ENCODE data around the gene RIMKLB.

DNA sequence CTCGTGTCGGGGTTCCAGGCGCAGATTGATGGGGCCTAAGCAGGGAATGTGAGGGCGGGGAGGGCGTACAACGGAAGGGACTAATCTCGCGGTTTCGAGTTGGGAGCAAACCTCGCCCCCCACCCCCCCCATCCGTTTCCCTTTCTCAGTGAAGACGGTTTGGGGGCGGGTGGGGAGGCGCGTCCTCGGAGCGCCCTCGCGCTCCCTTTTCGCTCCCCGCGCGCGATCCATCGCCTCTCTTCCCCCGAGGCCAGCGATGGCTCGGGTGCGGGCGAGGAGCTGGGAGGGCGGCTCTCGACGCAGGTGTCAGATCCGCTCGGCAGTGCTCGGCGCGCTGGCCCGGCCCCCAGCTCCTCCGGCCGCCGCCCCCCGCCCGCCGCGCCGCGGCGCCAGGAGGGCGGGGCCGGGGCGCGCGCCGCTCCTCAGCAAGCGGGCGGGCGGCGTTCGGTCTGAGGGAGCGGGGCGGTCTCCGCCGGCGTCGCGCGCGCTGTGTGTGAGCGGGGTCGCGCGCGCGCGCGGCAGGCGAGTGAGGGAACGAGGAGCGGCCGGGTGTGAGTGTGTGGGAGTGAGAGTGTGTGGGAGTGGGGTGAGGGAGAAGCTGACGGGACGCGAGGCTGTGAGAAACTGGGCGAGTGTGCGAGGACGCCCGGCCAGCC is at the start of gene RIMKLB:
- TF ChIP-seq, protein P1, sequence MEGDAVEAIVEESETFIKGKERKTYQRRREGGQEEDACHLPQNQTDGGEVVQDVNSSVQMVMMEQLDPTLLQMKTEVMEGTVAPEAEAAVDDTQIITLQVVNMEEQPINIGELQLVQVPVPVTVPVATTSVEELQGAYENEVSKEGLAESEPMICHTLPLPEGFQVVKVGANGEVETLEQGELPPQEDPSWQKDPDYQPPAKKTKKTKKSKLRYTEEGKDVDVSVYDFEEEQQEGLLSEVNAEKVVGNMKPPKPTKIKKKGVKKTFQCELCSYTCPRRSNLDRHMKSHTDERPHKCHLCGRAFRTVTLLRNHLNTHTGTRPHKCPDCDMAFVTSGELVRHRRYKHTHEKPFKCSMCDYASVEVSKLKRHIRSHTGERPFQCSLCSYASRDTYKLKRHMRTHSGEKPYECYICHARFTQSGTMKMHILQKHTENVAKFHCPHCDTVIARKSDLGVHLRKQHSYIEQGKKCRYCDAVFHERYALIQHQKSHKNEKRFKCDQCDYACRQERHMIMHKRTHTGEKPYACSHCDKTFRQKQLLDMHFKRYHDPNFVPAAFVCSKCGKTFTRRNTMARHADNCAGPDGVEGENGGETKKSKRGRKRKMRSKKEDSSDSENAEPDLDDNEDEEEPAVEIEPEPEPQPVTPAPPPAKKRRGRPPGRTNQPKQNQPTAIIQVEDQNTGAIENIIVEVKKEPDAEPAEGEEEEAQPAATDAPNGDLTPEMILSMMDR (conservative IDR thresholded peaks at IDR 0.05 in 1 of 2, IDR thresholded peaks at IDR 0.05 in 1 of 2; ENCODE audit: low read depth in 1 of 2, low read length in 2 of 2), result no peak
- TF ChIP-seq EZH2 (IDR thresholded peaks at IDR 0.05; ENCODE audit: low read length, missing control alignments), result no peak

Data from fibroblast of lung (primary cell).